Upper lobe of left lung (tissue), 4 donors: Measurements from ENCODE around the gene YJEFN3.

Source experiments
- POLR2A ChIP-seq, 4 donors: fragments of 450-650 bp; IDR thresholded peaks; one replicate each; pipeline ENCODE4 v1.5.1; 2016 to 2017; ENCODE audit warnings: antibody characterized with exemption in 4 of 4, mild to moderate bottlenecking in 2 of 4
- POLR2AphosphoS5 ChIP-seq, 2 donors: sonication (generic); formaldehyde crosslinking; IDR thresholded peaks; one replicate each; pipeline ENCODE4 v1.5.1; 2017; ENCODE audit warnings: antibody characterized with exemption in 2 of 2
- TF ChIP-seq, protein P1 (sequence below), 6 experiments: fragments of 450-650 bp in 4 of 6; fragments of 200-600 bp in 2 of 6; sonication (generic) in 2 of 6; IDR thresholded peaks; one replicate each; pipeline ENCODE4 v1.5.1; 2016 to 2019; ENCODE audit warnings: antibody characterized with exemption in 6 of 6

DNA sequence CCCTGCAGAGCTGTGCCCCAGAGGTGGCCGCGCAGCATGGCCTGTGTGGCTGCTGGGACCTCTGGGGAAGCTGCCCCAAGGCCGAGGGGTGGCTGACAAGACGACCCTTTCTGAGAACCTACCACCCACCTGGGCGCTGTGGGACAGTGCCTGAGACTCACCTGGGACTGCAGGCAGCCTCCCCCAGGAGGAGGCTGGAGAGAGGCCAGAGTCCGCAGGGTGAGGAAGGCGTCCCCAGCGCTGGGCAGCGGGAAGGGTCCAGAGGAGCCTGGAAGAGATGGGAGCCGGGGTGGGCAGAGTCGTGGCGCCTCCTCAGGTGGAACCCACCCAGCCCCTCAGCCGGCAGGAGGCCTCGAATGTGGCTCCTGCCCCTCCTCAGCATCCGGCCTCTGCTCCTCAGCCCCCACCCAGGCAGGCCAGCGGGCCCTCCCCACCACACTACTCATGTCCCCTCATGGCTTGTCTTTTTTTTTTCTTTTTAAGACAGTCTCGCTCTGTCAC lies 34.7 kb downstream of the YJEFN3 start:
- TF ChIP-seq, protein P1, sequence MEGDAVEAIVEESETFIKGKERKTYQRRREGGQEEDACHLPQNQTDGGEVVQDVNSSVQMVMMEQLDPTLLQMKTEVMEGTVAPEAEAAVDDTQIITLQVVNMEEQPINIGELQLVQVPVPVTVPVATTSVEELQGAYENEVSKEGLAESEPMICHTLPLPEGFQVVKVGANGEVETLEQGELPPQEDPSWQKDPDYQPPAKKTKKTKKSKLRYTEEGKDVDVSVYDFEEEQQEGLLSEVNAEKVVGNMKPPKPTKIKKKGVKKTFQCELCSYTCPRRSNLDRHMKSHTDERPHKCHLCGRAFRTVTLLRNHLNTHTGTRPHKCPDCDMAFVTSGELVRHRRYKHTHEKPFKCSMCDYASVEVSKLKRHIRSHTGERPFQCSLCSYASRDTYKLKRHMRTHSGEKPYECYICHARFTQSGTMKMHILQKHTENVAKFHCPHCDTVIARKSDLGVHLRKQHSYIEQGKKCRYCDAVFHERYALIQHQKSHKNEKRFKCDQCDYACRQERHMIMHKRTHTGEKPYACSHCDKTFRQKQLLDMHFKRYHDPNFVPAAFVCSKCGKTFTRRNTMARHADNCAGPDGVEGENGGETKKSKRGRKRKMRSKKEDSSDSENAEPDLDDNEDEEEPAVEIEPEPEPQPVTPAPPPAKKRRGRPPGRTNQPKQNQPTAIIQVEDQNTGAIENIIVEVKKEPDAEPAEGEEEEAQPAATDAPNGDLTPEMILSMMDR (IDR thresholded peaks at IDR 0.05) = no peak
- TF ChIP-seq POLR2AphosphoS5 (IDR thresholded peaks at IDR 0.05) (no peak), POLR2A (IDR thresholded peaks at IDR 0.05) (no peak)
